GM10266 (cell line): ENCODE results near the gene A2ML1.

Experiments
- DNase-seq: peaks from one replicate; pipeline ENCODE4 v3.0.0; 2012; ENCODE audit errors: extremely low spot score
- CTCF ChIP-seq: IDR thresholded peaks from 2 replicates; pipeline ENCODE4 v1.5.1; 2012; ENCODE audit warnings: mild to moderate bottlenecking, low read depth; ENCODE audit not compliant: control insufficient read depth, insufficient read depth; ENCODE audit errors: missing control alignments

Gene A2ML1

GRCh38 chr12:8837291-8837690, 14.9 kb downstream of the A2ML1 start:
- TF ChIP-seq CTCF = no peak
- no peak for DNase-seq

GRCh38 chr12:8840321-8840720, 17.9 kb downstream of the A2ML1 start:
- TF ChIP-seq CTCF = no peak
- no peak for DNase-seq

GRCh38 chr12:8840938-8841633, 18.7 kb downstream of the A2ML1 start:
- TF ChIP-seq CTCF = no peak
- no peak for DNase-seq

GRCh38 chr12:8841778-8842177, 19.4 kb downstream of the A2ML1 start:
- no peak for TF ChIP-seq CTCF
- DNase-seq = no peak

GRCh38 chr12:8844665-8845064, 22.2 kb downstream of the A2ML1 start:
- DNase-seq = no peak
- no peak for TF ChIP-seq CTCF

GRCh38 chr12:8846305-8846704, 23.9 kb downstream of the A2ML1 start:
- no peak for TF ChIP-seq CTCF
- no peak for DNase-seq

GRCh38 chr12:8847435-8847834, 25.0 kb downstream of the A2ML1 start:
- no peak for DNase-seq

More at GRCh38 chr12:8847435-8847834, 25.0 kb downstream of the A2ML1 start:
- TF ChIP-seq CTCF = no peak
